Fibroblast of pulmonary artery (primary cell): Measurements from ENCODE around the gene BEND3.
"Not testable (repeated sequence)": the region's sequence is repeated elsewhere in the genome, so short reads cannot be mapped to it uniquely, and the experiment has no call there.

Source experiments
- DNase-seq: peaks from one replicate; pipeline ENCODE4 v3.0.0-alpha.2; 2010; ENCODE audit warnings: low read depth
- H3K4me3 ChIP-seq: replicated peaks from 2 replicates; pipeline ENCODE4 v1.5.1; 2011; ENCODE audit warnings: low read depth, mild to moderate bottlenecking, control low read depth, low read length, moderate library complexity
- CTCF ChIP-seq: IDR thresholded peaks from 2 replicates; pipeline ENCODE4 v1.5.1; 2011; ENCODE audit warnings: mild to moderate bottlenecking, control low read depth, low read length, inconsistent platforms; ENCODE audit errors: missing control alignments

Gene BEND3

DNA sequence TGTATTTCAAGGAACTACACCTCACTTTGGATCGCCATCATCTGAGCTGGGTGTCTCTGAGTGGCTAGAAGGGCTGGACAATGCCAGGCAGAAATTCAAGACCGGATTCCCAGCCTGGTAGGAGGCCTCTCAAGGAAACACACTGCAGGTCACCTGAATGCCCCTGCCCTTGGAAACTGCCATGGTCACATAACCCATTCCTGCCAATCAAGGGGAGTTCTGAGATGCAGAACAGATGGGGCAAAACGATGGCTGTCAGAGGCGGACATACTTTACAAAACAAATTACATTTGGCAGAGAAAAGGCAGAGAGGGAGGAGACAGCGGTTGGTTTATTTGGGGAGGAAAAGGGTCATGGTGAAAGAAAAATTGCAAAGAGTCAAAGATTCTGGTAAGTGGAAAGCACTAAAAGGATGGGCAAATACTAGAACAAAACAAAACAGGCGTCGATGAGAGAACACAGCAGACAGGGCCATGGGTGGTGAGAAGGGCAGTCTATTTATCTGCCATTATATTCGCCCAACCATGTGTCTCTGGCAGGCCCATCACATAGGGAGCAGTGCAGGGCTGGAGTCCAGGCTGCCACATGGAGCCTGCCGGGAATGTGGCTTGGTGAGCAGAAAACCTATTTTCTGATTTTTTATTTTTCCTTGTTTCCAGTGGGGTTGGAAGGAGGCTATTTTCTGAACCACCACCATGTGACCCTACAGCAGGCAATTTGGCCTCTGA, 13.5 kb downstream of the BEND3 start:
- H3K4me3 ChIP-seq = no peak overlapping the region
- DNase-seq = no peak
- TF ChIP-seq CTCF = no peak

- no peak for DNase-seq
- no peak for TF ChIP-seq CTCF
- no peak overlapping the region for H3K4me3 ChIP-seq
These were observed 14.1 kb downstream of the BEND3 start for GRCh38 chr6:107101211-107101610.

DNA sequence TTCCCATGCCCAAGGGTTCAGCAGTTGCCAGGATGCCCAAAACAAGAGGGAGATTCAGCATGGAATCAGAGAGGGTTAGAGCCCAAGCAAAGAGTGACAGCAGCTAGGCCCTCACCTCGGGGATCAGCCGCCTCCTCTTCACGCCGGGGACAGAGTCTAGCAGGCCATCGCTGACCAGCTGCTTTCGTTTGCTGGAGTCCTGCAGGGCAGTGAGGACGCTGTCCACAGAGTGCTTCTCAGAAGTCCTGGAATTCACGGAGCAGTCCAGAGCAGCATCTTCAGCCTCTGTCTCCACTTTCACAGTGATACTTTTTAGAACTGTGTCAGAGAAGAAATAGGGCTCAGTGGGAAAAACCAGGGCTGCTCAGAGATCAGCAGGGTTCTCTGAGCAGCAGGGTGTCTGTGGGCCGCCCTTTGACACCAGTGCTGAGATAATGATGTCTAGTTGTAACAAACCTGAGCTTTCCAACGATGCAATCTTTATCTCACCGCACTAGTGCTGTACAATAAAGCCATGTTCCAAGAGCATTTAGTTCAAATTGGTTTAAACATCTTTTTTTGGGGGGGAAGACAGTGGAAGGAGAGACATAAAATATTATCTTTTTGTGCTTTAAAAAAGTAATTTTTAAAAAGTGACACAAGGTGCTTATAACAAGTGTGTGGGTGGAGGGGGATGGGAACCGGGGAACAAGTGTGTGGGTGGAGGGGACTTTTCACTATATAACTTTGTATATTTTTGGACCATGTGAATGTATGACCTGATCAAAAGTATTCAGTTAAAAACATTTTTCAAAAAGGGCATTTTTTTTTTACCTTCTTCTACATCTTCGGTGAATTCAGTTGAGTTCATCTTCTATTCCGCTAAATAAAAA, 16.6 kb downstream of the BEND3 start:
- H3K4me3 ChIP-seq = no peak overlapping the region
- no peak for DNase-seq
- no peak for TF ChIP-seq CTCF

DNA sequence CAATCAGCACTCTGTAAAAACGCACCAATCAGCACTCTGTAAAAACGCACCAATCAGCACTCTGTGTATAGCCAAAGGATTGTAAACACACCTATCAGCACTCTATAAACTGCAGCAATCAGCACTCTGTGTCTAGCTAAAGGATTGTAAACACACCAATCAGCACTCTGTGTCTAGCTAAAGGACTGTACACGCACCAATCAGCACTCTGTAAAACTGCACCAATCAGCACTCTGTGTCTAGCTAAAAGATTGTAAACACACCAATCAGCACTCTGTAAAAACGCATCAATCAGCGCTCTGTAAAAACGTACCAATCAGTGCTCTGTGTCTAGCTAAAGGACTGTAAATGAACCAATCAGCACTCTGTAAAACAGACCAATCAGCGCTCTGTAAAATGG, 30.9 kb downstream of the BEND3 start:
- not testable (repeated sequence) for H3K4me3 ChIP-seq, DNase-seq

- TF ChIP-seq CTCF = no peak
- DNase-seq = no peak
These were observed 31.4 kb downstream of the BEND3 start for GRCh38 chr6:107083921-107084320.

DNA sequence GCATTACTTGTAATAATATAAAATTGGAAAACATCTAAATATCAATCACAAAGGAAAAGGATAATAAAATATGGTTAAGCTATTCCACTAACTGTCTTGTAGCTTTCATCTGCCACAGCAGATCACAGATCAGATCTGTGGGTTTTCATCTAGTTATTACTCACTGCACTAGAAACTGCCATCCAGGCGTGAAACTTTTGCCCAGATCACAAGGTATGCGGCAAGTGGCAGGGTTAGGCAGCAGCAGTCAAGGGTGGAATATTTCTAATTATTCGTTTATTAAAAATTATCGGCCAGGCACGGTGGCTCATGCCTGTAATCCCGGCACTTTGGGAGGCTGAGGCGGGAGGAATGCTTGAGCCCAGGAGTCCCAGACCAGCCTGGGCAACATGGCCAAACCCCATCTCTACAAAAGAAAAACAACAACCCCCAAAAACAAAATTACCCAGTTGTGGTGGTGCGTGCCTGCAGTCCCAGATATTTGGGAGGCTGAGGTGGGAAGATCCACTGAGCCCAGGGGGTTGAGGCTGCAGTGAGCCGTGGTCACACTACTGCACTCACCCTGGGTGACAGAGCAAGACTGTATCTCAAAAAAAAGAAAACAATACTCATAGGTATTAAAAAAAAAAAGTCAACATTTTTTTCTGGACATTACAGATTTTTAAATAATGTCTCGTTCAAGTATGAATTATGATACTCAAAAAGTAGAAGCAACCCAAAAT, 32.1 kb downstream of the BEND3 start:
- DNase-seq = no peak
- H3K4me3 ChIP-seq = no peak overlapping the region
- no peak for TF ChIP-seq CTCF

More at GRCh38 chr6:107083921-107084320, 31.4 kb downstream of the BEND3 start:
- no peak overlapping the region for H3K4me3 ChIP-seq

GRCh38 chr6:107082045-107082444, 33.3 kb downstream of the BEND3 start:
- no peak for DNase-seq
- TF ChIP-seq CTCF = no peak
- no peak overlapping the region for H3K4me3 ChIP-seq
